GM12872 (cell line): ENCODE measurements around the gene MAP7D2.

Experiments used
- TF ChIP-seq, protein P1 (sequence below): IDR thresholded peaks from 3 replicates; pipeline ENCODE4 v1.5.1; 2011; ENCODE audit warnings: low read depth, mild to moderate bottlenecking, low read length, moderate library complexity; ENCODE audit not compliant: insufficient read depth

The MAP7D2 gene

GRCh38 chrX:20028588-20028987, 88.1 kb downstream of the MAP7D2 start:
- TF ChIP-seq, protein P1, sequence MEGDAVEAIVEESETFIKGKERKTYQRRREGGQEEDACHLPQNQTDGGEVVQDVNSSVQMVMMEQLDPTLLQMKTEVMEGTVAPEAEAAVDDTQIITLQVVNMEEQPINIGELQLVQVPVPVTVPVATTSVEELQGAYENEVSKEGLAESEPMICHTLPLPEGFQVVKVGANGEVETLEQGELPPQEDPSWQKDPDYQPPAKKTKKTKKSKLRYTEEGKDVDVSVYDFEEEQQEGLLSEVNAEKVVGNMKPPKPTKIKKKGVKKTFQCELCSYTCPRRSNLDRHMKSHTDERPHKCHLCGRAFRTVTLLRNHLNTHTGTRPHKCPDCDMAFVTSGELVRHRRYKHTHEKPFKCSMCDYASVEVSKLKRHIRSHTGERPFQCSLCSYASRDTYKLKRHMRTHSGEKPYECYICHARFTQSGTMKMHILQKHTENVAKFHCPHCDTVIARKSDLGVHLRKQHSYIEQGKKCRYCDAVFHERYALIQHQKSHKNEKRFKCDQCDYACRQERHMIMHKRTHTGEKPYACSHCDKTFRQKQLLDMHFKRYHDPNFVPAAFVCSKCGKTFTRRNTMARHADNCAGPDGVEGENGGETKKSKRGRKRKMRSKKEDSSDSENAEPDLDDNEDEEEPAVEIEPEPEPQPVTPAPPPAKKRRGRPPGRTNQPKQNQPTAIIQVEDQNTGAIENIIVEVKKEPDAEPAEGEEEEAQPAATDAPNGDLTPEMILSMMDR: no peak

- TF ChIP-seq, protein P1: no peak
Measured at GRCh38 chrX:20026278-20026677, 90.4 kb downstream of the MAP7D2 start.

- TF ChIP-seq, protein P1: no peak
Measured at GRCh38 chrX:20019672-20020365, 96.9 kb downstream of the MAP7D2 start.

DNA sequence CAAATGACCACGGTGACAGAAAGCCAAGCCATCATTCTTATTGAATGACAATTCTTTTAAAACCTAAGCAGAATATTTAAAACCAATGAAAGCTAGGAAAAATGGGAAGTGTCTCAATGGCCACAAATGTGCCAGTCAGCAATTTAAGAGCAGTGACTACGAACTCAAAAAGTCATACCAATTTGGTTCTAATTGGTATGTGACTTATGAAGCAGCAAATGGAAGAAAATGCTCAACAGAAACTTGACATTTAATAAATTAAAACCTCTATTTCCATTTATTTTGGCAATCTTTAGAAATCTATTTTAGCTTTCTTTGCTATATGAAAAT, 100.1 kb downstream of the MAP7D2 start:
- TF ChIP-seq, protein P1: no peak

DNA sequence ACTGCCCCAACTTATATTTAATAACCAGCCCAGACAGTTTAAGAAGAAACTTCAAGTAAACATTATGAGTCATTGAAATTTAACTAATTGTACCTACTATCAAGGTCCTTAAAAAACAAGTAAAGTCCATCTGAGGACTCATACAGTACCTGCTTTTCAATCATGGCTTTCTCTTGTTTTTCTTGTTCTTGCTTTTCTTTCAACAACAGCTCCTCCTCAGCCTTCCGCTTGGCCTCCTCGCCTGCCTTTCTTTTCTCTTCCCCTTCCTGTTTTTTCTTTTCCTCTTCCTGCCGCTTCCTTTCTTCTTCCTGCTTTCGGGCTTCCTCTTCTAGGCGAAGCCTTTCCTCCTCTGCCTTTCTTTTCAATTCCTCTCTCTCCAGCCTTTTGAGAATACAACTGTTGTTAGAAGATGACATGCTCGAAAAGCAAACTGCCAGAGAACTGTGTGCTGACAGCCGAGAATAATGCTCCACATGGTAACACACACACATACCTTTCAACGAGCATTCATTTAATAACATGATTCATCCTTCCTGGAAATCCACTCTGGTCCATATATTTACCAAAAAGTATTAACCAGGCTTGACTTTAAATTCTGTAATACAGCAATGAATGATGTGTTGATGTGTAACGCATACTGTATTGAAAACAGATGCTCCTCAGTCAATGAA, 100.6 kb downstream of the MAP7D2 start:
- TF ChIP-seq, protein P1: no peak

DNA sequence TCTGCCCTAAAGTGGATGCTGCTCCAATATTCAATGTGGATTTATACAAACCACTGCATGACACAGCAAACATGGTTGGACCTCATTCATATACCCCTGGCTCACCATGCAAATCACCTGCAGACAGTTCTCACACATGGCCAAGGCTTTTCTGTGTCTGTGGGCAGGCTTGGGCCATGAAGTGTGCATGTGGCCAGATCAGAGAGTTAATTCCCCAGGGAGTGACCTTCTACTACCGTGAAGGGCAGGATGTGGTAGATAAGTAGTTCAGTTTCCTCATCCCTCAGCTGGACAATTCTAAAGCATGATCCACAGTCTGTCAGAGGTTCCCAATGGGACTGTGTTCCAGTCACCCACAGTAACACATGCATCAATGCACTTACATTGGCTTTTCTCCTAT, 101.3 kb downstream of the MAP7D2 start:
- TF ChIP-seq, protein P1: no peak

GRCh38 chrX:20011608-20012007, 105.1 kb downstream of the MAP7D2 start:
- TF ChIP-seq, protein P1: no peak
